NCI-H2171 (cell line): ENCODE data around the gene CHRD.
"Not testable (repeated sequence)": the region's sequence is repeated elsewhere in the genome, so short reads cannot be mapped to it uniquely, and the experiment has no call there.

Experiments
- DNase-seq: peaks from one replicate; lab custom pipeline; 2025; lab: John Stamatoyannopoulos, UW

The CHRD gene

GRCh38 chr3:184379358-184380184 lies at the start of gene CHRD:
Gene CHRD (plus strand): TSS chr3:184380054. CDS start chr3:184380319, 265 bp downstream.
- DNase-seq: no peak

GRCh38 chr3:184332370-184333090 lies 47.3 kb upstream of the CHRD start:
- DNase-seq: no peak

- no peak for DNase-seq
Observed at GRCh38 chr3:184333190-184333589, 46.7 kb upstream of the CHRD start.

GRCh38 chr3:184333700-184334099 lies 46.2 kb upstream of the CHRD start:
- no peak for DNase-seq

- DNase-seq: no peak
Observed at GRCh38 chr3:184334470-184335158, 45.2 kb upstream of the CHRD start.

- DNase-seq: no peak
Observed at GRCh38 chr3:184335291-184335660, 44.6 kb upstream of the CHRD start.

GRCh38 chr3:184335661-184336546 lies 44.0 kb upstream of the CHRD start:
- DNase-seq: peak; percentile 79

GRCh38 chr3:184336547-184337398 lies 43.1 kb upstream of the CHRD start:
- DNase-seq: peak; percentile 15

- no peak for DNase-seq
Observed at GRCh38 chr3:184337399-184337714, 42.5 kb upstream of the CHRD start, which contains the start of gene FAM131A. Gene FAM131A (plus strand): TSS chr3:184337600. CDS start chr3:184337631, 31 bp downstream.

GRCh38 chr3:184337981-184338380 lies 41.9 kb upstream of the CHRD start:
- no peak for DNase-seq

GRCh38 chr3:184338511-184338945 lies 41.3 kb upstream of the CHRD start:
- DNase-seq: peak; percentile 96

- peak; percentile 74 for DNase-seq
Observed at GRCh38 chr3:184339001-184339400, 40.9 kb upstream of the CHRD start.

- not testable (repeated sequence) for DNase-seq
Observed at GRCh38 chr3:184339451-184340135, 40.3 kb upstream of the CHRD start.

GRCh38 chr3:184341925-184342324 lies 37.9 kb upstream of the CHRD start:
- no peak for DNase-seq

GRCh38 chr3:184343200-184343876 lies 36.5 kb upstream of the CHRD start:
- no peak for DNase-seq

- no peak for DNase-seq
Observed at GRCh38 chr3:184344579-184345316, 35.1 kb upstream of the CHRD start.

- DNase-seq: peak; percentile 13
Observed at GRCh38 chr3:184345317-184346144, 34.3 kb upstream of the CHRD start.
